ENCODE measurements around the gene ABI3BP.

- TF ChIP-seq FOXJ3 (CRISPR knock-in tag; IDR thresholded peaks at IDR 0.05), result no peak
- TF ChIP-seq EZH2phosphoT487 (IDR thresholded peaks at IDR 0.05; ENCODE audit: borderline replicate concordance, low read depth), result no peak
Measured at GRCh38 chr3:101038880-101039279, 45.7 kb upstream of the ABI3BP start.
